ENCODE data around the gene CRLF3.
"Not testable (repeated sequence)": the region's sequence is repeated elsewhere in the genome, so short reads cannot be mapped to it uniquely, and the experiment has no call there.

DNA sequence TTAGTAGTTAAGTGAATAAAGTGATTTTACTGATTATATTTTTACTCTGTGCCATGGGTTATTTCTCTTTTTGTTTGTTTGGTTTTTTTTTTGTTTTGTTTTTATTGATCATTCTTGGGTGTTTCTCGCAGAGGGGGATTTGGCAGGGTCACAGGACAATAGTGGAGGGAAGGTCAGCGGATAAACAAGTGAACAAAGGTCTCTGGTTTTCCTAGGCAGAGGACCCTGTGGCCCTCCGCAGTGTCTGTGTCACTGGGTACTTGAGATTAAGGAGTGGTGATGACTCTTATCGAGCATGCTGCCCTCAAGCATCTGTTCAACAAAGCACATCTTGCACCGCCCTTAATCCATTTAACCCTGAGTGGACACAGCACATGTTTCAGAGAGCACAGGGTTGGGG lies 88.8 kb downstream of the CRLF3 start:
- TF ChIP-seq CTCF, EP300 (IDR thresholded peaks at IDR 0.05): not testable (repeated sequence)

Measured in tibial nerve (tissue), 4 donors.